Upper lobe of left lung (tissue), 6 donors: ENCODE data around the gene ENTREP3. TPM values are rescaled to one million over a fixed set of nuclear protein-coding genes. Genes with fewer than 3 reads are reported as not detected.
"Not testable (repeated sequence)": the region's sequence is repeated elsewhere in the genome, so short reads cannot be mapped to it uniquely, and the experiment has no call there.

ENCODE experiments used
- ATAC-seq, 2 donors: fragments of 200-7000 bp; cut with Tn5 transposase; one replicate each; pipeline ENCODE4 v1.9.1; 2022; ENCODE audit warnings: mild to moderate bottlenecking in 2 of 2, moderate library complexity in 2 of 2; ENCODE audit not compliant: low FRiP score in 2 of 2
- DNase-seq, 2 donors: peaks; one replicate each; pipeline ENCODE4 v3.0.0-alpha.2; 2019 to 2020
- H3K27ac ChIP-seq, 4 donors: fragments of 200-600 bp; sonication (generic); one replicate each; pipeline ENCODE4 v1.5.1; 2016 to 2019
- H3K27me3 ChIP-seq, 4 donors: fragments of 200-600 bp; sonication (generic); one replicate each; pipeline ENCODE4 v1.5.1; 2017 to 2019
- H3K36me3 ChIP-seq, 4 donors: fragments of 200-600 bp; sonication (generic); one replicate each; pipeline ENCODE4 v1.5.1; 2016 to 2019
- H3K4me1 ChIP-seq, 4 donors: fragments of 200-600 bp; sonication (generic); one replicate each; pipeline ENCODE4 v1.5.1; 2018 to 2019
- H3K4me3 ChIP-seq, 4 donors: fragments of 200-600 bp; sonication (generic); one replicate each; pipeline ENCODE4 v1.5.1; 2017 to 2019; ENCODE audit warnings: mild to moderate bottlenecking in 2 of 4, moderate library complexity in 1 of 4
- H3K9me3 ChIP-seq, 4 donors: fragments of 200-600 bp; sonication (generic); one replicate each; pipeline ENCODE4 v1.5.1; 2018 to 2019
- CTCF ChIP-seq, 6 experiments: fragments of 450-650 bp in 4 of 6; fragments of 200-600 bp in 2 of 6; sonication (generic) in 2 of 6; IDR thresholded peaks; one replicate each; pipeline ENCODE4 v1.5.1; 2016 to 2019; ENCODE audit warnings: antibody characterized with exemption in 6 of 6
- EP300 ChIP-seq, 4 donors: sonication (generic); formaldehyde crosslinking; IDR thresholded peaks; one replicate each; pipeline ENCODE4 v1.5.1; 2017; ENCODE audit warnings: antibody characterized with exemption in 4 of 4, control low read depth in 2 of 4
- POLR2A ChIP-seq, 4 donors: fragments of 450-650 bp; IDR thresholded peaks; one replicate each; pipeline ENCODE4 v1.5.1; 2016 to 2017; ENCODE audit warnings: antibody characterized with exemption in 4 of 4, mild to moderate bottlenecking in 2 of 4
- POLR2AphosphoS5 ChIP-seq, 2 donors: sonication (generic); formaldehyde crosslinking; IDR thresholded peaks; one replicate each; pipeline ENCODE4 v1.5.1; 2017; ENCODE audit warnings: antibody characterized with exemption in 2 of 2
- WGBS, 2 donors: methylation state at CpG; one replicate each; pipeline ENCODE4 v1.1.5; 2017 to 2018; 5-methylcytosine and 5-hydroxymethylcytosine counted together
- total RNA-seq, 6 donors: library from RNA; depleted of rRNA in 4 of 6; stranded (reverse); fragments of >200 nt in 4 of 6; gene quantifications; one replicate each; pipeline versions ENCODE4 v1.1.0 to v1.2.1, GENCODE V29; 2016 to 2021
- donor health status: DM: no; HTN: no; CAD: no; lungs with moderate emphysema.
- donor health status: DM: no; HTN: yes; CAD: no; lungs with severe emphysema.

The ENTREP3 gene
- total RNA-seq, 6 donors from 2014 or later: 9.3 to 30.3 (median 20.6) TPM

GRCh38 chr1:155226910-155227260, 28.4 kb downstream of the ENTREP3 start:
- Histone ChIP-seq H3K4me3 (peak overlapping the region; percentile 30 to 63 (median 56)), H3K36me3 (no peaks in the 10 kb centered on the region), H3K27ac (peak overlapping the region; percentile 70 to 86 (median 82)), H3K9me3 (no peaks in the 10 kb centered on the region), H3K27me3 (no peaks in the 10 kb centered on the region), H3K4me1 (peaks cover 20 to 31% (median 27%) of the 10 kb centered on the region in 4 donors)
- ATAC-seq (peak; percentile 53 to 69), DNase-seq (peak; percentile 57 to 90)
- TF ChIP-seq EP300 (IDR thresholded peaks at IDR 0.05) (no peak), POLR2A (IDR thresholded peaks at IDR 0.05) (no peak), POLR2AphosphoS5 (IDR thresholded peaks at IDR 0.05) (no peak), CTCF (IDR thresholded peaks at IDR 0.05) (no peak)
- WGBS, 2 donors: 0 to 1% methylated on average over 19 of the region's 19 CpGs

GRCh38 chr1:155226188-155226909, 28.9 kb downstream of the ENTREP3 start:
- ATAC-seq (peak; percentile 71 to 79), DNase-seq (peak; percentile 86 to 87)
- H3K9me3 ChIP-seq: no peaks in the 10 kb centered on the region
- WGBS, 2 donors: 0 to 2% methylated on average over 7 of the region's 7 CpGs
- no peaks in the 10 kb centered on the region for H3K36me3 ChIP-seq
- TF ChIP-seq POLR2AphosphoS5 (IDR thresholded peaks at IDR 0.05): no peak
- TF ChIP-seq CTCF (IDR thresholded peaks at IDR 0.05): peak; percentile 27 to 65 (median 52)
- no peak for TF ChIP-seq EP300 (IDR thresholded peaks at IDR 0.05)
- no peak for TF ChIP-seq POLR2A (IDR thresholded peaks at IDR 0.05)
- H3K27ac ChIP-seq: peak overlapping the region; percentile 70 to 86 (median 82)
- H3K27me3 ChIP-seq: no peaks in the 10 kb centered on the region
- peaks cover 20 to 31% (median 27%) of the 10 kb centered on the region in 4 donors for H3K4me1 ChIP-seq
- H3K4me3 ChIP-seq: peak overlapping the region; percentile 30 to 63 (median 56)

GRCh38 chr1:155225404-155225759, 29.9 kb downstream of the ENTREP3 start:
- Histone ChIP-seq H3K4me1 (peaks cover 20 to 31% (median 27%) of the 10 kb centered on the region in 4 donors), H3K27ac (peak overlapping the region; percentile 26 to 49 (median 40))
- ATAC-seq, DNase-seq, H3K4me3 ChIP-seq, H3K27me3 ChIP-seq, H3K9me3 ChIP-seq, H3K36me3 ChIP-seq: not testable (repeated sequence)
- 99% methylated on average over 8 of the region's 8 CpGs for WGBS, 2 donors

- 51 to 68% methylated on average over 7 of the region's 7 CpGs for WGBS, 2 donors
- H3K27me3 ChIP-seq: no peaks in the 10 kb centered on the region
- no peaks in the 10 kb centered on the region for H3K36me3 ChIP-seq
- no peak overlapping the region for H3K4me3 ChIP-seq
- TF ChIP-seq POLR2A (IDR thresholded peaks at IDR 0.05): no peak
- TF ChIP-seq POLR2AphosphoS5 (IDR thresholded peaks at IDR 0.05): no peak
- TF ChIP-seq EP300 (IDR thresholded peaks at IDR 0.05): no peak
- TF ChIP-seq CTCF (IDR thresholded peaks at IDR 0.05): no peak
- DNase-seq (no peak), ATAC-seq (no peak)
- peaks cover 18 to 36% (median 34%) of the 10 kb centered on the region in 4 donors for H3K4me1 ChIP-seq
- H3K9me3 ChIP-seq: no peaks in the 10 kb centered on the region
- no peak overlapping the region for H3K27ac ChIP-seq
These were observed 32.2 kb downstream of the ENTREP3 start for GRCh38 chr1:155223047-155223446.

GRCh38 chr1:155220211-155220965, 34.9 kb downstream of the ENTREP3 start:
- ATAC-seq, H3K36me3 ChIP-seq, H3K27me3 ChIP-seq, H3K9me3 ChIP-seq, H3K4me3 ChIP-seq, DNase-seq: not testable (repeated sequence)
- WGBS, 2 donors: 84% methylated on average over 10 of the region's 10 CpGs
- peak overlapping the region in 3 of 4 donors; percentile 21 to 62 (median 53) for H3K27ac ChIP-seq
- peaks cover 3 to 21% (median 17%) of the 10 kb centered on the region in 4 donors for H3K4me1 ChIP-seq
